ENCODE results near the gene SLC66A3.
A peak's percentile ranks its signal among the peaks of the same experiment; 100 is the strongest.

- TF ChIP-seq, protein P1, sequence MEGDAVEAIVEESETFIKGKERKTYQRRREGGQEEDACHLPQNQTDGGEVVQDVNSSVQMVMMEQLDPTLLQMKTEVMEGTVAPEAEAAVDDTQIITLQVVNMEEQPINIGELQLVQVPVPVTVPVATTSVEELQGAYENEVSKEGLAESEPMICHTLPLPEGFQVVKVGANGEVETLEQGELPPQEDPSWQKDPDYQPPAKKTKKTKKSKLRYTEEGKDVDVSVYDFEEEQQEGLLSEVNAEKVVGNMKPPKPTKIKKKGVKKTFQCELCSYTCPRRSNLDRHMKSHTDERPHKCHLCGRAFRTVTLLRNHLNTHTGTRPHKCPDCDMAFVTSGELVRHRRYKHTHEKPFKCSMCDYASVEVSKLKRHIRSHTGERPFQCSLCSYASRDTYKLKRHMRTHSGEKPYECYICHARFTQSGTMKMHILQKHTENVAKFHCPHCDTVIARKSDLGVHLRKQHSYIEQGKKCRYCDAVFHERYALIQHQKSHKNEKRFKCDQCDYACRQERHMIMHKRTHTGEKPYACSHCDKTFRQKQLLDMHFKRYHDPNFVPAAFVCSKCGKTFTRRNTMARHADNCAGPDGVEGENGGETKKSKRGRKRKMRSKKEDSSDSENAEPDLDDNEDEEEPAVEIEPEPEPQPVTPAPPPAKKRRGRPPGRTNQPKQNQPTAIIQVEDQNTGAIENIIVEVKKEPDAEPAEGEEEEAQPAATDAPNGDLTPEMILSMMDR (IDR thresholded peaks at IDR 0.05 in 8 of 11, conservative IDR thresholded peaks at IDR 0.05 in 3 of 11), result no peak
- TF ChIP-seq POLR2A (IDR thresholded peaks at IDR 0.05) (no peak), POLR2AphosphoS5 (IDR thresholded peaks at IDR 0.05) (peak in 2 of 3 donors; percentile 52 to 62)
Observed at GRCh38 chr2:11175293-11175795, 20.1 kb downstream of the SLC66A3 start.

All from spleen (tissue), 7 donors.